Posterior vena cava (tissue), 2 donors: ENCODE data around the gene SCTR. TPM values are rescaled to one million over a fixed set of nuclear protein-coding genes. Genes with fewer than 3 reads are reported as not detected.

ENCODE experiments used
- DNase-seq: peaks from one replicate; pipeline ENCODE4 v3.0.0-alpha.2; 2020; ENCODE audit warnings: low spot score
- intact Hi-C, 2 donors: fragments of 100-400 bp; cut with DNase I; formaldehyde crosslinking; loops; one replicate each; pipeline versions ENCODE4 v1.14.1 to v1.14.2; 2022 to 2023
- total RNA-seq, 2 donors: library from RNA; stranded (reverse); fragmentation: NEBNext Ultra II Directional; extraction: Animal tissue kit (Norgen Biotek cat#: 25700); gene quantifications; one replicate each; pipeline ENCODE4 v1.2.1, GENCODE V29; 2021
- donor health status: DM: yes; HTN: yes; CAD: no.
- donor health status: DM: yes; HTN: yes; CAD: no.

Gene SCTR
- total RNA-seq, 2 donors from 2014 or later = not detected

- DNase-seq = no peak
- intact Hi-C loops = no loop called here
These were observed 87.1 kb downstream of the SCTR start for GRCh38 chr2:119436993-119437772.

- intact Hi-C loops = no loop called here
- no peak for DNase-seq
These were observed 88.4 kb downstream of the SCTR start for GRCh38 chr2:119435953-119436297.

- DNase-seq = no peak
- intact Hi-C loops = no loop called here
These were observed 89.0 kb downstream of the SCTR start for GRCh38 chr2:119435081-119435952.

DNA sequence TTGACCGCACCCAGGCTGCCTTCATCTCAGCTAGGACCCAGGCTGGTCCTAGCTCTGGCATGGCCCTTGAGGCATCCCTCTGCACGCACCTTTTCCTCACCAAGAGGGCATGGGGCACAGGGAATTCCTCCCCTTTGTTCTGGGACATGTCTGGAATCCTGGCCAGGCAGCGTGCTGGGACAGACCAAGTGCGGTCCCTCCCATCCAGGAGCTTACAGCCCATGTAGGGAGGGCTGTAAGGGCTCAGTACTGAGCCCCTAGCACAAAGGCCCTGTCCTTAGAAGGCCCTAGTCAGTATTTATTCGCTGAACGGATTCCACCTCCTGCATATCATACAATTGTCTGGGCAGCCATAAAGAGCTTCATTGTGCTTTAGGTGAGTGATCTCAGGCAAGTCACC lies 89.6 kb downstream of the SCTR start:
- DNase-seq = no peak
- intact Hi-C loops = no loop called here

DNA sequence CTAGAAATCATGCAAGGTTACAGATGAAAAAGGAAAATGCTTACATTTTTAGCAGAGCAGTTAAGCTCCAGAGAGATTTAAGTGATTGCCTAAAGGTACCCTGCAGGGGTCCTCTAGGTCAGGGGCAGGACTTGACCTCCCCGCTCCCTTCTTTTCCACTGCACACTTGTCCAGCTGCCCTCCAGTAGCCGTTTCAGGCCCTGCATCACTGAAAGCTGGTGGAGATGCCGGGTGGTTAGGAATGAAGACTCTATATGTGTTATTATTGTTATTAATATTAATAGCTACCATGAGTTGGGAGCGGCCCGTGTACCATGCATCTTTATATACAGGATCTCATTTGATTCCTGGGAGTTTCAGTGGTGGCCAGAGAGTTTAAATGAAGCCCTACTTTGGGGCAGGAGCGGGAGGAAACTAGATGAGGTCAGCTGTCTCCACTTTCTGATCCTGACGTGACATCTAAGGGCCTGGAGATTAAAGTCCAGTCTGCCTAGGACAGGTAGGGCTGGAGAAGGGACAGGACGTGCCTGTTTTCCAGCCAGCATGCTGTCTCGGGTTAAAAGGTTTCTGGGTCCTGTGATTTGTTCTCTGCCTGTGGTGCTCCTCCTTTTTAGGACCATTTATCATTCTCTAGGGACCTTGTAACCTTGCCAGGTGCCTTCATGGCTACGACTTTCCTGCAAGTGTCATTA lies 90.5 kb downstream of the SCTR start:
- intact Hi-C loops = no loop called here

GRCh38 chr2:119432851-119433522 lies 91.3 kb downstream of the SCTR start:
- DNase-seq = no peak
- intact Hi-C loops = no loop called here

More for the DNA sequence above, 90.5 kb downstream of the SCTR start:
- DNase-seq = no peak

DNA sequence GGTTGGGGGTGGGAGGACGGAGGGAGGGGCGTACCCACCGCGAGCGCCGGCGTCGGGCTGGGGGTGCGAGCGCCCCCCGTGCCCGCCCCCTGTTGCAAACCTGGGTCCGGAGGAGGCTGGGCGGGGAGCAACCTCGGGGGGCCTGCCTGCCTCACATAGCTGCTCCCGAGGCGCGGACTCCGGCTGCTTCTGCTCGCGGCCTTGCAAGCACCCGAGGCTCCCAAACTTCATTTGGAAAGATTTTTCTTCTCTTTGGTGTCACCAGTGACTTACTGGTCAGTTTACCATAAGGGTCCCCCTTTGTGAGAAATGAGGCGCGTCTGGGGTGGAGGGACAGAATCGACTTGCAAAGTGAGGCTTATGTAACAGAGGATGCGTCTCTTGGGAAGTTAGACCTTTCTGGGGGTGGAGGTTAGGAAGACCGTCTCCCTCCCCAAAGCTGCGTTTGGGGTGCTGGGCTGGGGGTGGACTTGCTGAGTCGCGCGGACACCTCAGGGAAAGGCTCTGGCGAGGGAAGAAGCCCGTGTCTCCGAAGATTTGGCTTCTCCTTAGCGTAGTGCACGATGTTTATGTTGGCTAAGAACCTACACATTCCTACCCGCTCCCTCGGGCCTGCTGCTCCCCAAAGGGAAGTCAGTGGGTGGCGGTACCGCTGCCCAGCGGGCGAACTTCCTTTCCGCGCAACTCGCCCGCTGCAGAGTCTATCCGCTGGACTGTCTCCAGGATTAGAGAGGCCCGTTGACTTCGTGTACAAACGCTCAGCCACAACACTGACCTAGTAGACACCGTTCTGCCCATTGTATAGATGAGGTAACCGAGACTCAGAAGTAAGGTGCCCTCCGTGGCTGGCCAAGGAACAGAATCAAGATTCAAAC lies 92.1 kb downstream of the SCTR start:
- intact Hi-C loops = no loop called here
- no peak for DNase-seq

- peak; percentile 89 for DNase-seq
- intact Hi-C loops = no loop called here
These were observed 92.9 kb downstream of the SCTR start, which contains the start of gene TMEM37 for GRCh38 chr2:119431155-119431975. TSS of gene TMEM37 (plus strand) at chr2:119431854. CDS start at chr2:119431904, 50 bp downstream.

- DNase-seq = no peak
- intact Hi-C loops = no loop called here
These were observed 94.2 kb downstream of the SCTR start for GRCh38 chr2:119430023-119430498.

DNA sequence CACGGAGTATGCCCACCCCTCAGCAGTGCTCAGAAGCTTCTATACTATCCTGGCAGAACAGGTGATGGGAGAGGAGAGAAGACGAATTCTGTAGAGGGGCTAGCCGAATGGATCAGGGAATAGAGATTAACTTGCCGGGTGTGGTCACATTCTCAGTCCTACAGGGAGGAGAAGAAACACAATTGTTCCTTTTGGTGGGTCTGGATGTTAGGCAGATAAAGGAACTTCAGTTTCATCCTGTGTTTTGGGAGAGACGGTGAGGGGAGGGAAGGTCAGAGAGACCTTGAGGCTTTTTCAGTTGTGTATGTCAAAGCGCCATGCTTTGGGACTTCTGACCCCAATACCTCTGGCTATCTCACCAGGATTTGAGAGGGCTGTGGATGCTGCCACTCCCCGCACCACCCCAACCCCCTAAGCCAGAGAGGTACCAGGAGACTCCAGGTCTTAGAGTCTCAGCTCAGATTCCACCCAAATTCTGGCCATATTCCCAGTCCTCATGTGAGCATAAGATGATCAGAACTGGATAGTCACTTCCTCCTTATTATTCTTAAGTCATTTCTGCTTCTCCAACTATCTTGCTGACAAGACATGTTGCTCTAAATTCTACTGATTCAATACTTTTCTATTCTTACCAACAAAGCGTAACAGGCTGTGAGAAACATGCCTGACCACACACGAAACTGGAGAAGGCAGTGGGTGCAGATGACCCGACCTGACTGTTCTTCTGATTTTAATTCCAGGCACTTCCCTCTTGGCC lies 94.9 kb downstream of the SCTR start:
- DNase-seq = no peak
- intact Hi-C loops = no loop called here

DNA sequence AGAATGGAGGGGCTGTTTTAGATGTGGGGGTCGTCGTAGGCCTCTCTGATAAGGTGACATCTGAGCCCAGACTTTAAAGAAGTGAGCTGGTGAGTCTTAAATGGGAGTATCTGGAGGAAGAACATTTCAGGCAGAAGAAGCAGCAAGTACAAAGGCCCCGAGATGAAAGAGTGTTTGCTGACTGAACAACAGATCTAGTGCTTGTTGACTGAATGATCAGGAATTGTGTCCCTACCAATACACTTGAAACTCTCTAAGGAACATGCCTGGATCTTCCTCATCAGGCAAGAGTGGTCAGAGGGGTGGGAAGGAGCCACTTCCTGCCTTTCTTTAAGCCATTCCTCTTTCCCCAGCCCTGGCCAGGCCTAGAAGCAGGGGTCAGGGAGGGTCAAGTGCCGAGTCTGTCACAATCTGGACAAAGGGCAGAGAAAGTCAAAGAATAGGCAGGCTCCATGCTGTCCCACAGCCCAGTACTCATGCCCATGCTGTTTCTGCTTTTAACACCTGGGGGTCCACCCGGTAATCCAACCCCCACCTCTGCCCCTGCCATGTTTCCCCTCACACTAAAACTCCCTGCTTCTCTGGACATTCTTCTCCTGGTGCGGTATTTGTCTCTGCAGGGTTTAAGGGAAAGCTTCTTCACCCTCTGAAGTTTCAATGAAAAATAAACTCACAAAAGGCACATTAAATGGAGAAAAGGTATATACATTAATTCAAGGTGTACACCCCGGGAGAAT lies 95.6 kb downstream of the SCTR start:
- intact Hi-C loops = no loop called here
- no peak for DNase-seq

DNA sequence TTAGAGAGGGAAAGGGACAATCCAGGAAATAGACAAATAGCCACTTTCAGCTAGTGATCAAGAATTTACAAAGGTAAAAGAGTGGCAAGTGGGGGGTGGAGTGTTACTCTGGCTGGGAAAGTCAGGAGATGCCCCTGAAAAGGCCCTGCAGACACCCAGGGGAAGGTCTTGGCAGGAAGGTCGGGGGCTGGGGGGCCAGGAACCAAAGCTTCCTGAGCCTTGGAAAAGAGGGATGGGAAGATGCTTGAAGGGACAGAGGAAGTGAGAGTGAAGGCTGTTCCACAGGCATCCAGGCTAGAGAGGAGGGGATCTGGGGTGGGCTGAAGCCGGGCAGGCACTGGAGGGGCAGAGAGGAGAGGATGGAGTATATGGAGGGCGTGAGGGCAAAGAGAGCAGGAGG lies 96.5 kb downstream of the SCTR start:
- DNase-seq = no peak
- intact Hi-C loops = no loop called here

GRCh38 chr2:119426801-119427395 lies 97.4 kb downstream of the SCTR start:
- intact Hi-C loops = no loop called here
- DNase-seq = no peak

GRCh38 chr2:119426396-119426675 lies 97.9 kb downstream of the SCTR start:
- intact Hi-C loops = no loop called here

GRCh38 chr2:119425620-119426395 lies 98.5 kb downstream of the SCTR start:
- intact Hi-C loops = no loop called here
- no peak for DNase-seq

More at GRCh38 chr2:119426396-119426675, 97.9 kb downstream of the SCTR start:
- no peak for DNase-seq
